HG03565 (cell line): ENCODE measurements around the gene BCL2.
"Not testable (repeated sequence)": the region's sequence is repeated elsewhere in the genome, so short reads cannot be mapped to it uniquely, and the experiment has no call there.

Experiments used
- ATAC-seq: cut with Tn5 transposase; IDR thresholded peaks from one replicate; pipeline ENCODE4 v1.9.1; 2021; ENCODE audit warnings: mild to moderate bottlenecking, moderate library complexity; ENCODE audit not compliant: unreplicated experiment

Gene BCL2

DNA sequence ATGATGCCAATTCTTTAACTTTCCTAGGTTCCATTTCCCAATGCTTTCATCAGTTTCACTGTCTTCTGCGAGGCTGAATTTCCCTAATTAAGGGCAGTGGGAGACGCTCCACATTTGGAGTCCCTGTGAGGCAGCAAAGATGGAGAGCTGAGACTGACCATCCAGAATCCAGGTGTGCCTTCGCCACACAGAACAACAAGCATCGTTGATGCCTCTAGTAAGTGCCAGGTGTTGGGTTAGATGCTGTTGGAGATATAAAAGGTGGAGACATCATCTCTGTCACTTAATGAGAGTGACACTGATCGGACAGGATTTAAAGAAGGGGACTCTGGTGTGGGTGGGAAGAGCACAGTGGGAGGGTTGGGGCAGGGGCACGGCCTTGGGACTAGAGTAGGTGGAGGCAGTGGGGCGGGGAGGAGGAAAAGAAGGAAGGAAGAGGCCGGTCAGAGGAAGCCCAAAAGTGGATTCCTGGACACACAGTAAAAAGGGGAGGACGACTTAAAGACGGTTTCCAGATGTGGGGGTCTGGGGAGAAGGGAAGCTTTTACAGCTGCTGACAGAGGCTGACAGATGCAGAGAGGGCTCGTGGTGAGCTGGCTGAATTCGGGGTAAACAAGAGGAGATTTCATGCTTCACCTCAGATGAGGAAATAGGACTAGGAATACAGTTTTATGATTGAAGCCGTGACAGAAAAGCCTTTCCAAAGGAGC, 113.0 kb downstream of the BCL2 start:
- ATAC-seq, result no peak

DNA sequence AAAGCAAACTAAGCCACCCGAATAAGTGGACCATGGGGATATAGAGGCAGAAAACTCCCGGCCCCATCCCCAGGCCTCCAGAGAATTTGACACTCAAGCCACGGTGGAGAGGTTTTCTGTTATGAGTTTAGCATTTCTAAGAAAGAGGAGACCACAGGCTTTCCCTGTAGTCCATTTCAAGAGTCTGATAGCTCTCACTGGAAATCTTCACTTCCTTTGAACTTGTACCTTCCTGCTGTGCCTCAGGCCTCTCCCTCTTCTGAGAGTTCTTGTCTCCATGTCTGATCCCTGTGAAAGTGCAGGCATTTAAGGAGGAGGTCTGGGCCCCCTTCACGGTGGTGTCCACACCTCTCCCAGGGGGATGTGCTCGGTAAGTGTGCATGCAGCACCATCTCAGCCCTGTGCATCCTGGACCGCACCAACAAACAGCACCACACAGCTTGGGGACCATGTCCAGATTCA, 113.7 kb downstream of the BCL2 start:
- ATAC-seq, result no peak

DNA sequence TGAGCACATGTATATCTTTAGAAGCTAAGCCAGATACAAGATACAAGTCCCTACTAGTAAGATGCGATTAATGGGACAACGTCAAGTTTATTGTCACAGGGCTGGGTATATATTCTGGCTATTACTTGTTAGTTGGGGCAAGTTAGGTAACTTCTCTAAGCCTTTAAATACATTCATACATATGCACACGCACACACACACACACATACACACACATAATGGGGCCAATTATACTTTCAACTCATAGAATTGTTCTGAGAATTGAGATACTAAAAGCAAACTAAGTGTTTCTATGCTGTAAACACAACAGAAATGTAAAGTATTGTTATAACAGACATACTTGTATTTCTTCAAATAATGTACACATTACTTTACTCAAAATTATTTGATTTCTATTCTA, 116.1 kb downstream of the BCL2 start:
- ATAC-seq, result no peak

DNA sequence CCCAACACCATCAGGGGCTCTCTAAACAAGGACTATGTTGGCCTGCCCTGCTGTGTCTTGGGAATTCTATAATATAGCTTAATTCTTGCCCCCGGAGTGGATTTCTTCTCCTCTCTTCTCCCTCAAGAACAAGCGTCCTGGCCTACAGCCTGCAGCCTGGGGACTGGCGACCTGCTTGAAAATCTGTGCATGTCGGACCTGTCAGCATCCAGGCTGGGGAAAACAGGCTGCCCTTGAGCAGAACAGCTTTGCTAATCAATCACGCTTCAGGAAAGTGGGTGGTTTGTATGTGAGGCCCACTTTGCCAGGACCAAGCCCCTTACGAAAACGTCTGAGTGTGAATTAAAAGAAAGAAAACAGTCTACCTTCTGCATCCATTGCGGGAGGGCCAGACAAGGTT, 116.7 kb downstream of the BCL2 start:
- no peak for ATAC-seq

DNA sequence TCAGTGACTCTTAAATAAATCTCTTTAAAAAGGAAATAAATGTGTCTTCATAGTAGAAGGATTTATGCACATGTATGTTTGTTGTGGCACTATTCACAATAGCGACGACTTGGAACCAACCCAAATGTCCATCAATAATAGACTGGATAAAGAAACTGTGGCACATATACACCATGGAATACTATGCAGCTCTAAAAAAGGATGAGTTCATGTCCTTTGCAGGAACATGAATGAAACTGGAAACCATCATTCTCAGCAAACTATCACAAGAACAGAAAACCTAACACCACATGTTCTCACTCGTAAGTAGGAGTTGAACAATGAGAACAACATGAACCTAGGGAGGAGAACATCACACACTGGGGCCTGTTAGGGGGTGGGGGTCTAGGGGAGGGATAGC, 118.1 kb downstream of the BCL2 start:
- ATAC-seq, result not testable (repeated sequence)

DNA sequence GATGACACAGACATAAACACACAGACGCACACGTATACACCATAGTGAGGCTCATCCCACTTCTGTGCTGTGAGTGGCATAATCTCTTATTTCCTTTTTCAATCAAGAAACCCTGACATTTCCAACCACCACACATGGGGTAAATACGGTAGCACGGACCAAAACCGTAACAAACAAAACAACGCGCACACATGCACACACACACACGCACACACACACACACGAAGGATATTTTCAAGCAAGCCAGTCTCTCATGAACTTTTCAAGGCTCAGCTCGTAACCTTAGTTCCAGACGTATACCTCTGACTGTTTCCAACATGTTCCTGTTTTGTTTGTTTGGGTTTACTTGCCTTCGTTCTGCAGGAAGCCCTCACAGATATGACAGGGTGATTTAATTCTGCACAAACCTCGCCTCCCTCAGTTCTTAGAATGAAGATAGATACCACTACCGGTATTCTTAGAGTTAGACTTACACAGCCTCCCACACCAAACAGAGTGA, 119.8 kb downstream of the BCL2 start:
- ATAC-seq, result peak; percentile 38

DNA sequence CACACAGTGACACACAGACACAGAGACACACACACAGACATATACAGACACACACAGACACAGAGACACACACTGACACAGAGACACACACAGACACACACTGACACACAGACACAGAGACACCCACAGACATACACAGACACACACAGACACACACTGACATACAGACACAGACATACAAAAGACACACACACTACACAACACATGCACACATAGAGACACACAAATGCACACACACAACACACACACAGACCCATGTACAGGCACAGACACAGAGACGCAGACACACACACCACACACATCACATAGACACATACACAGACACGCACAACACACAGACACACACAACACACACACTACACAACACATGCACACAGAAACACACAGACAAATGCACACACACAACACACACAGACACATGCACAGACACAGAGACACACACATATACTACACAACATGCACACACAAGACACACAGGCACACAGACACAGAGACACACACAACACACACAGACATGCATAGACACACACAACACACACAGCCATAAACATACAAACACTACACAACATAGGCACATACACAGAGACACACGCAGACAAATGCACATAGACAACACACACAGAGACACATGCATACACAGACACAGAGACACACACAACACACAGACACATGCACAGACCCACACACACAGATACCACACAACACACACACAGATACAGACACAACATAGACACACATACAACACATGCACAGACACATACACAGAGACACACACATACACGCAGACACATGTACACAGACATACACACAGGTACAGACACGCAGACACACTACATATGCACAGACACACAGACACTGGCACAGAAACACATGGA, 120.5 kb downstream of the BCL2 start:
- no peak for ATAC-seq

DNA sequence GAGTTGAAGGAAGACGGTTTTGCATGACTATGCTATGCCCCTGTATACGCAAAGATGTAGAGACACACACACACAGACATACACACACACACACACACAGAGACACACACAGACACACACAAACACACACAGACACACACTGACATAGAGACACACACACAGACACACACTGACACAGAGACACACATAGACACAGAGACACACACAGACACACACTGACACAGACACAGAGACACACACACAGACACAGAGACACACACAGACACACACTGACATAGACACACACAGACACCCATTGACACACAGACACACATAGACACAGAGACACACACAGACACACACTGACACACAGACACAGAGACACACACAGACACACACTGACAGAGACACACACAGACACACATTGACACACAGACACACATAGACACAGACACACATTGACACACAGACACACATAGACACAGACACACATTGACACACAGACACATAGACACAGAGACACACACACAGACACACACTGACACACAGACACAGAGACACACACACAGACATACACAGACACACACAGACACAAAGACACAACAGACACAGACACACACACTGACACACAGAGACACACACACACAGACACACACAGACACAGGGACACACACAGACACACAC, 121.3 kb downstream of the BCL2 start:
- no peak for ATAC-seq

DNA sequence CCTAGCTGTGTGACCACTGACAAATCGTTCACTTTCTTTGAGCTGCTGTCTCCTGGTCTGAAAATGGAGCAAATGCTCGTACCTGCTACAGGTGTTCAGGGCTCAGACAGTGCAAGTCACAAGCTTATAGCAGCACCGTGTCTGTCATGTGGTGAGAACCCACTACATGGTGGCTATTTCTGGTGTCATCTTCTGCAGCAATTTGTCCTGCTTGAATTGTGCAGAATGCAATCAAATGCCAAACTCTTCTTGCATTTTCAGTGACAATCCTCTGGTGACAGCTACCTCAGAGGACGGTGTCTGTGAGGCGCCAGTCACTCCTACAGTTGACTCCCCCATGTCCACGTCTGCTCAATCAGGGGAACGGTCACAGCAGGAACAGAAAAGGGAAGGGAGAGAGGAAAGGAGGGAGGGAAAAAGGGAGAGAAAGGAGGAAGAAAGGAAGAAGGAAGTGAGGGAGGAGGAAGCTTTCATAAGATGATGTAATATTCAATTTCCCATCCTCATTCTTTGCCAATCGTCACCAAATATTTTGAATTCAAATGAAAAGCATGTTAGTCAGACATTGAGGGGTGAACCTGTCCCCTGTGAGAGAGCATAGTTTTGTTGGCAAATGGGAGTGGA, 122.2 kb downstream of the BCL2 start:
- ATAC-seq, result no peak

DNA sequence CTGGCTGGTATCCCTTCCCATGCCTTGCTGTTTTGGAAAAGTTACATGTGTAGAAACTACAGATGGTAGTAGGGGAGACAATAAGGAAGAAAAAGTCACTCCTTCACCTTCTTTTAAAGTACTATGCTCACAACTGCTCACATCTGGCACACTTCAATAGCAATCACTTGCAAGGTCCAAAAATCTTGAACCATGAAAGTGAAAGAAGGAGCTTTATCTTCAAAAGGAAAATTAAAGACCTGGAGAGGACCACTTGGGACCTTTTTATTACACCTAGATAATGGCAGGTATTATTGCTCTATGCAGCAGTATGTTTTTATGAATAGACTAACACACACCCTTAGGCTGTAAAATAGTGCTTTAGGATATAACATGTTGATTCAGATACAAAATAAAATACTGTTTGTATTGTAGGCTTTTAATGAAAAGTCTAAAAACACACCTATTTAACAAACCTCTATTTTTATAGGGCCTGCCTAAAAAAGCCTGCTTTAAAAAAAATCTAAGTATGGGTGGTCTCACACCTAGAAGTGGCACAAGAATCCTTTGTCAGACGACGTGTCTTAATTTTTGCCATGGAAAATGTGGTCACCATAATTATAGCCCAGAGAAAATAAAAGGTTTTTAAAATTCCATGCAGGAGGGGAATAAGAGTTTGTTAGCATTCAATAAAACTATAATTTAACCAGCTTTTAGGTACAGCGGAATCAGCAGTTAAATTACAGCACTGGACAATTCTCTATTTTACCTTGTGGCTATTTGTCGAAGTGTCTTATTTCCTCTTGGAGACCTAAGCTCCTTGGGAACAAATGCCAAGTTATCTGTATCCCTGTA, 124.0 kb downstream of the BCL2 start:
- no peak for ATAC-seq

DNA sequence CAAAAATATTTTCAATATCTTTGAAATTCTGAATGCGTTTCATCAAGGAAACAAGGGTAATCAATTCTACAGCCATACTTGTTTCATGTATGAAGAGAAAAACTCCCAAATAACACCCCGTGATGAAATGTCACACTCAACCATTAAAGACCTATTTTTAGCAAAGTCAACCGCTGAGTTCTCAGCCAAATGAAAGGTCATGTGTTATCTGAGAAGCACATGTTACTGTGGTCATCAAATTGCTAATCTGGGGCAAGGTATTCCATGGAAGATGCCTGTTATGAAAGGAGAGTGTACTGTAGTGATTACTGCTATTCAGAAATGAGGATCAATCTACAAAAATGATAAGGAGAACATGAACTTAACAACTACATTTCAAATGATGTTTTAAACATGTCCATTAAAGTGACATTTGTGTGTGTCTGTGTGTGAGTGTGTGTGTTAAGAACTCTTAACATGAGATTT, 126.7 kb downstream of the BCL2 start:
- ATAC-seq, result peak; percentile 51

DNA sequence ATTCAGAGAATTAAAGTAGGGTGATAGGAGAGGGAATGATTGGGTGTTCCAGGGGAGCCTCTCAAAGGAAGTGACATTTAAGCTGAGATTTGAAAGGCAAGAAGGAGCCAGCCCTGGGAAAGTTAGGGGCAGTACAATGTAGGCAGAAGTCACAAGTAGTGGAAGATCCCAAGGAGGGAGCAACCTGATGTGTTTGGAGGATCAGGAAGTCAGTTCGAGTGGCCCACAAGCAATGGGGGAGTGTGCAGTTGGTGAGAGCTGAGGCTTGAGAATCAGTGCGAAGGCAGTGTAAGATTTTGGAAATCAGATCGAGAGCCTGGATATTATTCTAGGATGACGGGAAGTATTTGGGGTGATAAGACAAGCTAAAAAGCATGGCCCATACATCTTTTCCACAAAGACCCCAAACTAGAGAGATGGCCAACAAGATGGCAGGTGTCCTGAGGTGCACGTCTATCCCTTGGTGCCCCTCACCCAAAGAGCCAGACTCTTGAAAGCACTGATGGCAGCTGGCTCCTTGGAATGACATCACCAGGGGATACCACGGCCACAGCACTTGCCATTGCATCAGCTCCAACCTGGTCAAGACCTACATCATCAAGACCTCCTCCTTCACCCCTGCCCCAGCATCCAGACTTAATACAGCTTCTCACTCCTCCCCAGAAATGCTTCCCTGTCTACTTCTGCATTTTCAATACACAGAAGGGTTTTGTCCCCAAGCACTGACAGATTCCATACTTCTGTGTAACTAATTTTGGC, 127.3 kb downstream of the BCL2 start:
- ATAC-seq, result peak; percentile 6

DNA sequence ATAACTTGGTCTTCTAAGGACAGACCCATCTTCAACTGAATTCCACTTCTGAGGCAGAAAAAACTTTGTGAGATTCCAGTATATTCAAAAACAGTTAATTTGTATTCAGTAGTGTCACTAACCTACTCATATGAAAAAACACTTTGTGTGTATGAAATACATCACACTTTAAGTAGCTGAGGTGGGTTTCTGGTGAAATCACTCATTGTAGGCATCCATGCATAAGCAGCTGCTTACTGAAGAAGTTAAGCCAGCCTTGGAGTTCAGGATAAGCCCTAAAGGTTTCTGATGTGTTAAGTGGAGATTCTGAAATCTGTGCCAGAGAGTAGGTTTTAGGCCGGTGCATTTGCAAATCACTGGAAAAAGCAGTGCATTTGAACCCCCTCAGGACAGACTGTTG, 128.2 kb downstream of the BCL2 start:
- ATAC-seq, result no peak

DNA sequence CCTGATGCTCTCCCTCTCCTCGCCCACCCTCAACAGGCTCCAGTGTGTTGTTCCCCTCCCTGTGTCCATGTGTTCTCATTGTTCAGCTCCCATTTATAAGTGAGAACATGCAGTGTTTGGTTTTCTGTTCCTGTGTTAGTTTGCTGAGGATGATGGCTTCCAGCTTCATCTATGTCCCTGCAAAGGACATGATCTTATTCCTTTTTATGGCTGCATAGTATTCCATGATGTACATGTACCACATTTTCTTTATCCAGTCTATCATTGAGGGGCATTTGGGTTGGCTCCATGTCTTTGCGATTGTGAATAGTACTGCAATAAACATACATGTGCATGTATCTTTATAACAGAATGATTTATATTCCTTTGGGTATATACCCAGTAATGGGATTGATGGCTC, 128.7 kb downstream of the BCL2 start:
- not testable (repeated sequence) for ATAC-seq

DNA sequence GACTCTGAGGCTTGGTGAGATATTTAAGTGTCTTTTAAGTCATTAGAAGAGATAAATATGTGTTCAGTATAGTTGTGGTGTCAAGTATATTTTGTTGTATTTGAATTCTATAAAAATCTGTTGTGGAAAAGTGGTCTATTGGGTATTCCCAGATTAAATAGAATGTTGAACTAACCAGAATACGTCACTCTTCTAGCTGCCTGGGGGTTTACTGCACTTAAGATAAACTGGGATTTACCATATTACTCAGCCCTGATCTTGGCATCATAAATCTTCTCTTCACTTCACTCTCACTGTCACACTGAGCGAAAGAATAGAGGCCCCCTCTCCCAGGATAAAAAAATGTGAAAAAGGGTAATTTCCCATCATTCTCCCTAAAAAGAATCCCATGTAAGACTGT, 129.8 kb downstream of the BCL2 start:
- ATAC-seq, result no peak

DNA sequence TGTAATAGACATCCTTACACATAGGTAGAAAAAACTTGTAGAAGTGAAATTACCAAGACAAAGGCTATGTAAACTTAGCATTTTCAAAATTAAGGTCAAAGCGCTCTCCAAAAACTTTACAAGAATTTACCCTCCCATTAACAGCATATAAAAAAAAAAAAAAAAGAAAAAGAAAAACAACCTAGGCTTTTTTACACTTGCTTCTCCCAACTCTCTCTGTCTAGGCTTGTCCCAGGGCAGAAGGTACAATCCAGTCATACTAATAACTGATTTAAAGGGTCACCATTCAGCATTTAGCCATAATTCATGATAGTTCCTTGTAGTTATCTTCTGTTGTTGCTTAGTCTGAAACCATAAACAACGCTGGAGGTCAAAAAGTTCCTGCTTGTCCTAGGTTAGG, 130.5 kb downstream of the BCL2 start:
- no peak for ATAC-seq

DNA sequence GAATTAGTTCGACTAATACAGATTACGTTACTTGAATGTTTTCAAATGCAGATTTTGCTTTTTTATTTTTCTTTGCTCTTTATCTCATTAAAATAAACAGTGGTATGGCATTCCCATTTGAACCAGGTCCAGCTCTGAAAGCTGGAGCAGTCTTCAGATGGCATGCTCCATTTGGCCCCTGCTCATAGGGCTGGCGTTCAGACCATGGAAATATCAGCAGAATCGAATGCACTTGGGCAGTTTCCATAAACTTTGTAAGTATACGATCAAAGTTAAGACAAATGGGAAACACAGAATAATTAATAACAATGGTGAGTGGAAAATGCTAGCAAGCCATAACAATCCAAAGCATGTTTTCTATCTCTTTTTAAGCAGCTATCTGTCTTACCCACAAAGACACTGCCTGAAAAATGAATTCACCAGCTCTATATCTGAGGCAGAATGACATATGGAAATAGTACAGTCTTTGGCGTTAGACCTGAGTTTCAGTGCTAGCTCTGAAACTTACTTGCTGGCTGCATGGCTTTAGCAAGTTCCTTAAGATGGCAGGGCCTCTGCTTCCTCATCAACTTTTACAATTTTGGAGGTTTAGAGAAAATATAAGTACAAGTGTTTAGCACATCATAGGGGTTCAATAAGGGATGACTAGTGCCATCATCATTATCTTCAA, 131.6 kb downstream of the BCL2 start:
- no peak for ATAC-seq

DNA sequence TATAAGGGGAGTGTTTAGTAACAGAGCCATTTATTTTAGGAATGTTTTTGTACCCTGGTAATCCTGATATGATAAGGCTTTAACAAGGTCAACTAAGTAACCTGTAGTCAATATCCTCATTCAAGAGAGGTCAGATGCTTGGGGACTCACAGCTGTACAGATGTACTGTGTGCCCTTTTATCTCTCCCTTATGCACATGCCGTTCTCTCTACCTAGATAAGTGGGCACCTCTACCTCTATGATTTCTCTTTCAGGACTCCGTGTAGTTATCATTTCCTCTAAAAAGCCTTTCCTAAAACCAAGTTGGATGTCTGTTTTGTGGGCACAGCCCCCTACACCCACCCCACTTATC, 132.4 kb downstream of the BCL2 start:
- ATAC-seq, result no peak
